GM12891 (cell line): ENCODE results near the gene ZNF282.

Experiments
- POLR2A ChIP-seq: IDR thresholded peaks from 2 replicates; pipeline ENCODE4 v1.6.1; 2011; ENCODE audit warnings: low read depth, low read length, control low read depth
- POLR2AphosphoS5 ChIP-seq: IDR thresholded peaks from 2 replicates; pipeline ENCODE4 v1.6.1; 2011; ENCODE audit warnings: low read depth, low read length, control low read depth

- no peak for TF ChIP-seq POLR2A
- TF ChIP-seq POLR2AphosphoS5 = no peak
Measured at GRCh38 chr7:149191851-149192250, 3.5 kb upstream of the ZNF282 start.
